ENCODE data around the gene CDH4. TPM values are rescaled to one million over a fixed set of nuclear protein-coding genes. Genes with fewer than 3 reads are reported as not detected.

Gene CDH4
- total RNA-seq, 3 donors from 2014 or later (not counting 1 experiment from before 2014, with no cell fraction given), result 0.18 TPM; not detected in 2

DNA sequence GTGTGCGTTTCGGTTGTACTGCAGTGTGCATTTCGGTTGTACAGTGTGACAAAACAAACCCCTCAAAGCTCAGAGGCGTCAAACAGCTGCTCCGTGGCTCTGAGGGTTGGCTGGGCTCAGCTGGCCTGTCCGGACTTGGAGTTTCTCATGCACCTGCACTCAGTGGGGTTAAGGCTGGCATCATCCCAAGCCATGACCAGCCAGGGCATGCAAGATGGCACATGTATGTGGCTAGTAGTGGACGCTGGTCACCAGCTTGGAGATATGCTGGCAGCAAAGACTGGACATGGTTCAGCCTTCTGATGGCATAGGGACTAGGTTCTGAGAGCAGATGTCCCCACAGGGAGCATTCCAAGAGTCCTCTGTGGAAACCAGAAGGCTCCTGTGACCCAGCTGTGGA lies 187.2 kb downstream of the CDH4 start:
- Histone ChIP-seq H3K27ac (ENCODE audit: low read length) (no peak overlapping the region), H3K4me1 (ENCODE audit: control insufficient read depth, insufficient read depth, low read length) (no peaks in the 10 kb centered on the region), H3K9me3 (ENCODE audit: control insufficient read depth, insufficient read depth, low read length) (peaks cover 8% of the 10 kb centered on the region), H3K36me3 (ENCODE audit: control insufficient read depth, insufficient read depth, low read length) (no peaks in the 10 kb centered on the region), H3K27me3 (ENCODE audit: control insufficient read depth, insufficient read depth, low read length) (no peaks in the 10 kb centered on the region), H3K4me3 (ENCODE audit: low read length) (no peak overlapping the region)
- DNase-seq (no peak), ATAC-seq (no peak)
- Mint-ChIP-seq H3K4me3 (no peak overlapping the region), H3K4me1 (no peaks in the 10 kb centered on the region), H3K36me3 (no peaks in the 10 kb centered on the region), H3K9me3 (no peaks in the 10 kb centered on the region), H3K27me3 (ENCODE audit: low read depth in 2 of 2) (peaks cover 0 to 3% of the 10 kb centered on the region in 2 donors), H3K27ac (no peak overlapping the region)
- intact Hi-C loops (cut with micrococcal nuclease), result no loop called here
- TF ChIP-seq, protein P1, sequence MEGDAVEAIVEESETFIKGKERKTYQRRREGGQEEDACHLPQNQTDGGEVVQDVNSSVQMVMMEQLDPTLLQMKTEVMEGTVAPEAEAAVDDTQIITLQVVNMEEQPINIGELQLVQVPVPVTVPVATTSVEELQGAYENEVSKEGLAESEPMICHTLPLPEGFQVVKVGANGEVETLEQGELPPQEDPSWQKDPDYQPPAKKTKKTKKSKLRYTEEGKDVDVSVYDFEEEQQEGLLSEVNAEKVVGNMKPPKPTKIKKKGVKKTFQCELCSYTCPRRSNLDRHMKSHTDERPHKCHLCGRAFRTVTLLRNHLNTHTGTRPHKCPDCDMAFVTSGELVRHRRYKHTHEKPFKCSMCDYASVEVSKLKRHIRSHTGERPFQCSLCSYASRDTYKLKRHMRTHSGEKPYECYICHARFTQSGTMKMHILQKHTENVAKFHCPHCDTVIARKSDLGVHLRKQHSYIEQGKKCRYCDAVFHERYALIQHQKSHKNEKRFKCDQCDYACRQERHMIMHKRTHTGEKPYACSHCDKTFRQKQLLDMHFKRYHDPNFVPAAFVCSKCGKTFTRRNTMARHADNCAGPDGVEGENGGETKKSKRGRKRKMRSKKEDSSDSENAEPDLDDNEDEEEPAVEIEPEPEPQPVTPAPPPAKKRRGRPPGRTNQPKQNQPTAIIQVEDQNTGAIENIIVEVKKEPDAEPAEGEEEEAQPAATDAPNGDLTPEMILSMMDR (IDR thresholded peaks at IDR 0.05), result no peak
- 89% methylated on average over 7 of the region's 7 CpGs for WGBS (ENCODE audit: insufficient coverage)

DNA sequence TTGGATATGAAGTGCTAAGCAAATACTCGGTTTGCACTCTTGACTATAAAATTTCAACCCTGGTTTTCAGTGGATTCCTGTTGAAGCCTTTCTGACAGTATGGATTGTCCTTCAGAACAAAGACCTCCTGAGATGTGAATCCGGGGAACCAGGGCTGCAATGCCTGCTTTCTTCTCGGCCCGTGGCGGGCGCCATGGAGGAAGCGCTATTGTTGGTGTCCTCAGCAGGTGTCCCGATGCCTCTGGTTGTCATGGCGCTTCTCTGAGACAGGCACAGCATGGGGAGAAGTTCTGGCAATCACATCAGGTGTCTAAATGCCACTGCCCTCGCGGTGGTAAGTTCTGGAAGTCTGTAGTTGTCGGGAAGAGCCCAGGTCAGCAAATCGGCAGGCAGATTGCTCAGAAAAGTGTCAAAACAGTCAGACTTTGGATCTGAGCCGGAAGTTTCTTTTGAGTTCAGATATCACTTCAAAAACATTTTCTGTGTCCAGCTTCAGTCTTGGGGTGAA lies 188.5 kb downstream of the CDH4 start:
- Histone ChIP-seq H3K9me3 (ENCODE audit: control insufficient read depth, insufficient read depth, low read length) (peaks cover 6% of the 10 kb centered on the region), H3K27me3 (ENCODE audit: control insufficient read depth, insufficient read depth, low read length) (no peaks in the 10 kb centered on the region), H3K4me3 (ENCODE audit: low read length) (no peak overlapping the region), H3K27ac (ENCODE audit: low read length) (no peak overlapping the region), H3K4me1 (ENCODE audit: control insufficient read depth, insufficient read depth, low read length) (no peaks in the 10 kb centered on the region), H3K36me3 (ENCODE audit: control insufficient read depth, insufficient read depth, low read length) (no peaks in the 10 kb centered on the region)
- Mint-ChIP-seq H3K9me3 (no peaks in the 10 kb centered on the region), H3K27me3 (ENCODE audit: low read depth in 2 of 2) (peaks cover 0 to 3% of the 10 kb centered on the region in 2 donors), H3K4me1 (no peaks in the 10 kb centered on the region), H3K36me3 (no peaks in the 10 kb centered on the region), H3K27ac (no peak overlapping the region), H3K4me3 (no peak overlapping the region)
- WGBS (ENCODE audit: insufficient coverage), result 85% methylated on average over 14 of the region's 14 CpGs
- TF ChIP-seq, protein P1 (IDR thresholded peaks at IDR 0.05), result no peak
- ATAC-seq (no peak), DNase-seq (no peak)
- intact Hi-C loops (cut with micrococcal nuclease), result no loop called here

DNA sequence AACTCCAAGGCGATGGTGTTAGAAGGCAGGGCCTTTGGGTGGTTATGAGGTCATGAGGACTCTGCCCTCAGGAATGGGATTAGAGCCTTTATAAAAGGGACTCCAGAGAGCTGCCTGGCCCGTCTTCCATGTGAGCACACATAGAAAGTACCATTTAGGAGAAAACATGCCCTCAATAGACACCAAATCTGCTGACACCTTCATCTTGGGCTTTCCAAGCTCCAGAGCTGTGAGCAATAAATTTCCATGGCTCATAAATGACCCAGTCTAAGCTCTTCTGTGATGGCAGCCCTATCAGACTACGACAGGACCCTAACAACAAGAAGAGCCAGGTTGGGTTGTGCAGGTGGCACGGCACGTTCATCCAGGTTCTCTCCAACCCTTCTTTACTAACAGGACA lies 189.5 kb downstream of the CDH4 start:
- no peaks in the 10 kb centered on the region for H3K36me3 ChIP-seq (ENCODE audit: control insufficient read depth, insufficient read depth, low read length)
- 85% methylated on average over 5 of the region's 5 CpGs for WGBS (ENCODE audit: insufficient coverage)
- H3K27me3 ChIP-seq (ENCODE audit: control insufficient read depth, insufficient read depth, low read length), result no peaks in the 10 kb centered on the region
- no peaks in the 10 kb centered on the region for H3K9me3 ChIP-seq (ENCODE audit: control insufficient read depth, insufficient read depth, low read length)
- H3K4me3 ChIP-seq (ENCODE audit: low read length), result no peak overlapping the region
- no peaks in the 10 kb centered on the region for H3K4me1 Mint-ChIP-seq
- H3K27ac ChIP-seq (ENCODE audit: low read length), result no peak overlapping the region
- no peaks in the 10 kb centered on the region for H3K4me1 ChIP-seq (ENCODE audit: control insufficient read depth, insufficient read depth, low read length)
- H3K9me3 Mint-ChIP-seq, result no peaks in the 10 kb centered on the region
- H3K36me3 Mint-ChIP-seq, result no peaks in the 10 kb centered on the region
- TF ChIP-seq, protein P1 (IDR thresholded peaks at IDR 0.05), result no peak
- intact Hi-C loops (cut with micrococcal nuclease), result no loop called here
- DNase-seq (no peak), ATAC-seq (no peak)
- no peaks in the 10 kb centered on the region for H3K27me3 Mint-ChIP-seq (ENCODE audit: low read depth in 2 of 2)
- no peak overlapping the region for H3K4me3 Mint-ChIP-seq
- H3K27ac Mint-ChIP-seq, result no peak overlapping the region

DNA sequence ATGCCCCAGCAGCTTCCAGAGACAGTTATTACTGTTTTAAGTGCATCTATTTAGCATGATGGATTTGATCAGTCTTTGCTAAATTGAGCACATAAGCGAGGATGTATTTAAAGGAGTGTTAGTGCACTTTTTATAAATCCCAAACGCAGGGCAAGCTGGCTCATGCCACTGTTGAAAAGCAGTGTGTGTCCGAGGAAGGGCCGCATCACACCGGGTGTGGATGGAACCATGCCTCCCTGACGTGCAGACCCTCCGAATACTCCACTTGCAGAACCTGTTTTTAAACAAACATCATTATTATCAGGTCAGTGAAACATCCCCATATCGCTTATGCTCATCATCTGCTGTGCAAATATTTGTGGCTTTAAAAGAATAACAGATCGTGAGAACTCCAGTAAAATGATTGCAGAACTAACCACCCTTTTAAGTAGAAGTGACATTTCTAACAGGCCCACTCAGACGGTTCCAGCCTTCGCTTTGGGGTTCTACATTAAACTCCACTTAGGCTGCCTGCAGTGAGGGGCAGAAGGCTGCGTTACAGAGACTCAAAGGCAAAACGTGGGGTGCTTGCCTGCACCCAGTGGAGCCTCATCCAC lies 190.1 kb downstream of the CDH4 start:
- Histone ChIP-seq H3K9me3 (ENCODE audit: control insufficient read depth, insufficient read depth, low read length) (no peaks in the 10 kb centered on the region), H3K27me3 (ENCODE audit: control insufficient read depth, insufficient read depth, low read length) (no peaks in the 10 kb centered on the region), H3K4me1 (ENCODE audit: control insufficient read depth, insufficient read depth, low read length) (no peaks in the 10 kb centered on the region), H3K27ac (ENCODE audit: low read length) (no peak overlapping the region), H3K36me3 (ENCODE audit: control insufficient read depth, insufficient read depth, low read length) (no peaks in the 10 kb centered on the region), H3K4me3 (ENCODE audit: low read length) (no peak overlapping the region)
- no peaks in the 10 kb centered on the region for H3K4me1 Mint-ChIP-seq
- intact Hi-C loops (cut with micrococcal nuclease), result no loop called here
- DNase-seq, result no peak
- no peak for ATAC-seq
- 74% methylated on average over 13 of the region's 13 CpGs for WGBS (ENCODE audit: insufficient coverage)
- H3K27ac Mint-ChIP-seq, result no peak overlapping the region
- no peaks in the 10 kb centered on the region for H3K36me3 Mint-ChIP-seq
- H3K9me3 Mint-ChIP-seq, result no peaks in the 10 kb centered on the region
- no peaks in the 10 kb centered on the region for H3K27me3 Mint-ChIP-seq (ENCODE audit: low read depth in 2 of 2)
- no peak overlapping the region for H3K4me3 Mint-ChIP-seq
- TF ChIP-seq, protein P1 (IDR thresholded peaks at IDR 0.05), result no peak
